Suprapubic skin (tissue), 4 donors: Measurements from ENCODE around the gene DNAJC7. TPM values are rescaled to one million over a fixed set of nuclear protein-coding genes. Genes with fewer than 3 reads are reported as not detected.

Source experiments
- DNase-seq, 2 donors: peaks; one replicate each; pipeline ENCODE4 v3.0.0-alpha.2; 2019; ENCODE audit warnings: low spot score in 2 of 2
- H3K27ac ChIP-seq: fragments of 200-600 bp; sonication (generic); one replicate; pipeline ENCODE4 v1.5.1; 2019
- H3K27me3 ChIP-seq: fragments of 200-600 bp; sonication (generic); one replicate; pipeline ENCODE4 v1.5.1; 2019
- H3K36me3 ChIP-seq: fragments of 200-600 bp; sonication (generic); one replicate; pipeline ENCODE4 v1.5.1; 2019
- H3K4me1 ChIP-seq: fragments of 200-600 bp; sonication (generic); one replicate; pipeline ENCODE4 v1.5.1; 2019
- H3K4me3 ChIP-seq: fragments of 200-600 bp; sonication (generic); one replicate; pipeline ENCODE4 v1.5.1; 2019; ENCODE audit warnings: mild to moderate bottlenecking
- H3K9me3 ChIP-seq: fragments of 200-600 bp; sonication (generic); one replicate; pipeline ENCODE4 v1.5.1; 2019
- EP300 ChIP-seq: sonication (generic); formaldehyde crosslinking; IDR thresholded peaks from one replicate; pipeline ENCODE4 v1.6.1; 2017; ENCODE audit warnings: antibody characterized with exemption
- POLR2A ChIP-seq, 2 donors: fragments of 450-650 bp; IDR thresholded peaks; one replicate each; pipeline ENCODE4 v1.6.1; 2017; ENCODE audit warnings: antibody characterized with exemption in 2 of 2, mild to moderate bottlenecking in 2 of 2, moderate library complexity in 2 of 2
- POLR2AphosphoS5 ChIP-seq, 3 donors: sonication (generic); formaldehyde crosslinking; IDR thresholded peaks; one replicate each; pipeline ENCODE4 v1.6.1; 2017; ENCODE audit warnings: antibody characterized with exemption in 3 of 3
- WGBS: methylation state at CpG from one replicate; pipeline ENCODE4 v1.1.5; 2018; 5-methylcytosine and 5-hydroxymethylcytosine counted together
- total RNA-seq, 4 donors: library from RNA; depleted of rRNA; stranded (reverse); fragments of >200 nt; gene quantifications; one replicate each; pipeline ENCODE4 v1.1.0, GENCODE V29; 2016
- TF ChIP-seq, protein P1 (sequence below), 2 donors: fragments of 200-600 bp in 1 of 2; fragments of 450-650 bp in 1 of 2; sonication (generic) in 1 of 2; IDR thresholded peaks; one replicate each; pipeline ENCODE4 v1.5.1; 2016 to 2019; ENCODE audit warnings: antibody characterized with exemption in 2 of 2, mild to moderate bottlenecking in 1 of 2, moderate library complexity in 1 of 2

Gene DNAJC7
- total RNA-seq, 4 donors from 2014 or later, result 57.5 to 82.6 (median 60.2) TPM

DNA sequence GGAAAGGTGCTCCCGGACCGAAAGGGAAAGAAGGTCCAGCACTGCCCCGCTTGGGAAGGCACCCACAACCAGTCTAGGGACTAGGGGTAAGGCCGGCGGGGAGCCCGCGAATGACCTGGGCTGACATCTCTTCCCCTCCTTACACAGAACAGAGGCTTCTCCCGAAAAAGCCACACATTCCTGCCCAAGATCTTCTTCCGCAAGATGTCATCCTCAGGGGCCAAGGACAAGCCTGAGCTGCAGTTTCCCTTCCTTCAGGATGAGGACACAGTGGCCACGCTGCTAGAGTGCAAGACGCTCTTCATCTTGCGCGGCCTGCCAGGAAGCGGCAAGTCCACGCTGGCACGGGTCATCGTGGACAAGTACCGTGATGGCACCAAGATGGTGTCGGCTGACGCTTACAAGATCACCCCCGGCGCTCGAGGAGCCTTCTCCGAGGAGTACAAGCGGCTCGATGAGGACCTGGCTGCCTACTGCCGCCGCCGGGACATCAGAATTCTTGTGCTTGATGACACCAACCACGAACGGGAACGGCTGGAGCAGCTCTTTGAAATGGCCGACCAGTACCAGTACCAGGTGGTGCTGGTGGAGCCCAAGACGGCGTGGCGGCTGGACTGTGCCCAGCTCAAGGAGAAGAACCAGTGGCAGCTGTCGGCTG is 49.2 kb downstream of the DNAJC7 start:
- H3K27me3 ChIP-seq, result no peaks in the 10 kb centered on the region
- H3K36me3 ChIP-seq, result peaks cover 36% of the 10 kb centered on the region
- H3K4me1 ChIP-seq, result peaks cover 71% of the 10 kb centered on the region
- peak overlapping the region; percentile 93 for H3K4me3 ChIP-seq
- no peaks in the 10 kb centered on the region for H3K9me3 ChIP-seq
- peak overlapping the region; percentile 89 for H3K27ac ChIP-seq
- DNase-seq, result no peak
- WGBS, result 83% methylated on average over 35 of the region's 37 CpGs
- TF ChIP-seq POLR2A (IDR thresholded peaks at IDR 0.05), result no peak
- TF ChIP-seq, protein P1, sequence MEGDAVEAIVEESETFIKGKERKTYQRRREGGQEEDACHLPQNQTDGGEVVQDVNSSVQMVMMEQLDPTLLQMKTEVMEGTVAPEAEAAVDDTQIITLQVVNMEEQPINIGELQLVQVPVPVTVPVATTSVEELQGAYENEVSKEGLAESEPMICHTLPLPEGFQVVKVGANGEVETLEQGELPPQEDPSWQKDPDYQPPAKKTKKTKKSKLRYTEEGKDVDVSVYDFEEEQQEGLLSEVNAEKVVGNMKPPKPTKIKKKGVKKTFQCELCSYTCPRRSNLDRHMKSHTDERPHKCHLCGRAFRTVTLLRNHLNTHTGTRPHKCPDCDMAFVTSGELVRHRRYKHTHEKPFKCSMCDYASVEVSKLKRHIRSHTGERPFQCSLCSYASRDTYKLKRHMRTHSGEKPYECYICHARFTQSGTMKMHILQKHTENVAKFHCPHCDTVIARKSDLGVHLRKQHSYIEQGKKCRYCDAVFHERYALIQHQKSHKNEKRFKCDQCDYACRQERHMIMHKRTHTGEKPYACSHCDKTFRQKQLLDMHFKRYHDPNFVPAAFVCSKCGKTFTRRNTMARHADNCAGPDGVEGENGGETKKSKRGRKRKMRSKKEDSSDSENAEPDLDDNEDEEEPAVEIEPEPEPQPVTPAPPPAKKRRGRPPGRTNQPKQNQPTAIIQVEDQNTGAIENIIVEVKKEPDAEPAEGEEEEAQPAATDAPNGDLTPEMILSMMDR (IDR thresholded peaks at IDR 0.05), result no peak
- no peak for TF ChIP-seq EP300
- no peak for TF ChIP-seq POLR2AphosphoS5 (IDR thresholded peaks at IDR 0.05)

DNA sequence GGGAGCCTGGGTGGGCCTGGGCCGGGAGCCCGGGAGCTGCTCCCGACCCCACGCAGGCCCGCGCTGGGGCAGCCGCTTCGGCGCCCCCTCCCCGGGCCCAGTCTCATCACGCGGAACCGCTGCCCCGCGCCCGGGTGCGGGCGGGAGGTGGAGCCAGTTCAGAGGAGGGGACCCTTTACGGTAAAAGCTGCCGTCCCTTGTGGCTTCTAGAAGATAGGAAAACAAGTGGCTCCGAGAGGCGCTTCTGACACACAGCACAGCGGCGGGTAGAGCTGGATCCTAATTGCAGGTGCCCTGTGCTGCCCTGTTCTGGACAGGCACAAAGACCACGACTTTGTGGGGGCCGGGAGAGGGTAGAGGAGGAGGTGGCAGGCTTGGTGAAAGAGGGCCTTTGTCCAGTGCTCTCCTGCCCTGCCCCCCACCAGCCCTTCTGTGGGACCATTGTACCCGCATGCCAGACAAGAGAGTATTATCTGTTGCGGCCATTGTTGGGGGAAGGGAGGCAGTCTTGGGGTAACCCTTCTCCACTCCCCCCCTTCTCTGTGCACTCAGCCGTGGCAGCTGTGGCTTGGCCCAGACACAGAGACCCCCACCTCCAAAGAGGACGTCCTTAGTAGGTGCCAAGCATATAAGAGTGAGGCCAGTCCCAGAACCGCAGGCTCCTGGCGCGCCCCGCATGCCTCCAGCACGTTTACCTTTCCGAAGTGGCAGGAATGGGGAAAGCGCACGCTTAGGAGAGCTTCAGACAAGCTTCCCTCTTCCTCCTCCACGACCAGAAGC is 49.9 kb downstream of the DNAJC7 start:
- peak in 1 of 2 donors; percentile 69 for DNase-seq
- H3K4me3 ChIP-seq, result peak overlapping the region; percentile 93
- H3K4me1 ChIP-seq, result peaks cover 64% of the 10 kb centered on the region
- peak overlapping the region; percentile 89 for H3K27ac ChIP-seq
- H3K27me3 ChIP-seq, result no peaks in the 10 kb centered on the region
- H3K36me3 ChIP-seq, result peaks cover 28% of the 10 kb centered on the region
- WGBS, result 14% methylated on average over 23 of the region's 39 CpGs
- TF ChIP-seq, protein P1 (IDR thresholded peaks at IDR 0.05), result no peak
- TF ChIP-seq POLR2AphosphoS5 (IDR thresholded peaks at IDR 0.05) (no peak), EP300 (no peak), POLR2A (IDR thresholded peaks at IDR 0.05) (no peak)
- no peaks in the 10 kb centered on the region for H3K9me3 ChIP-seq

DNA sequence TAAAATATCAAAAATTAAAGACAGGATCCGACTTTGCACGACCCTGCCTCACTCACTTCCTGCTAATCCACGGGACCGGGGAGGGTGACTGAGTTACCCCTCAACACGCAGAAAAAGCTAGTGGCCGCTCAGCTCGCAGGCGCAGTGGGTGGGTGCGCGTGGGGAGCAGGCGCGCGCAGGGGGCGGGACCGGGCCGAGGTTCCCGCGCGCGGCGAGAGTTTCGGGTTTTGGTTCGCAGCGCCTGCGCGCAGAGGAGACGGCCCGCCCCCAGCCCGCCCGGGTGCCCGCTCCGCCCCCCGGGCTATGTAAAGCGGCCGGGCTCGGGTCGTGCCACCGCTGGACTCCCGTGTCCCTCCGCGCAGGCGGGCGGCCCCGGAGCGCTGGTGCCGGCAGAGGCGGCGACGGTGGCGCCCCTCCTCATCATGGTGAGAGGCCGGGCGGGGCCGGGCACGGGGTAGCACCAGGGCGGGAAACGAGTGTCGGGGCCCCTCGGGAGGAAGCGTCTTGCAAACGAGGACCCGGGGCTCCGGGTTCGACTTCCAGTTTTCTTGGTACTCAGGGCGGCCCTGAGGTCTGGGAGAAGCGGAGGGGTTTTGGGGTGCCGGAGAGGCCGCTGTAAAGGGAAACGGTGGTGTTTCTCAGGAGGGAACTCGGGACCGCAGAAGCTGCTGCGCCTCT is 50.6 kb downstream of the DNAJC7 start, which contains the start of gene CNP:
CNP (plus strand) TSS at position 333 of the 678 bp plus-strand sequence; CDS start at position 423, 90 bp downstream.
- Histone ChIP-seq H3K4me3 (peak within 1 kb of the TSS; percentile 93), H3K36me3 (peaks cover 21% of the 10 kb centered on the region), H3K27ac (peak within 1 kb of the TSS; percentile 89), H3K4me1 (peaks cover 57% of the 10 kb centered on the region), H3K9me3 (no peaks in the 10 kb centered on the region), H3K27me3 (no peaks in the 10 kb centered on the region)
- peak; percentile 92 to 95 for DNase-seq
- TF ChIP-seq POLR2A (IDR thresholded peaks at IDR 0.05) (peak in 1 of 2 donors; percentile 76), POLR2AphosphoS5 (IDR thresholded peaks at IDR 0.05) (peak in 1 of 3 donors; percentile 55), EP300 (no peak)
- 2% methylated on average over 20 of the region's 71 CpGs for WGBS

DNA sequence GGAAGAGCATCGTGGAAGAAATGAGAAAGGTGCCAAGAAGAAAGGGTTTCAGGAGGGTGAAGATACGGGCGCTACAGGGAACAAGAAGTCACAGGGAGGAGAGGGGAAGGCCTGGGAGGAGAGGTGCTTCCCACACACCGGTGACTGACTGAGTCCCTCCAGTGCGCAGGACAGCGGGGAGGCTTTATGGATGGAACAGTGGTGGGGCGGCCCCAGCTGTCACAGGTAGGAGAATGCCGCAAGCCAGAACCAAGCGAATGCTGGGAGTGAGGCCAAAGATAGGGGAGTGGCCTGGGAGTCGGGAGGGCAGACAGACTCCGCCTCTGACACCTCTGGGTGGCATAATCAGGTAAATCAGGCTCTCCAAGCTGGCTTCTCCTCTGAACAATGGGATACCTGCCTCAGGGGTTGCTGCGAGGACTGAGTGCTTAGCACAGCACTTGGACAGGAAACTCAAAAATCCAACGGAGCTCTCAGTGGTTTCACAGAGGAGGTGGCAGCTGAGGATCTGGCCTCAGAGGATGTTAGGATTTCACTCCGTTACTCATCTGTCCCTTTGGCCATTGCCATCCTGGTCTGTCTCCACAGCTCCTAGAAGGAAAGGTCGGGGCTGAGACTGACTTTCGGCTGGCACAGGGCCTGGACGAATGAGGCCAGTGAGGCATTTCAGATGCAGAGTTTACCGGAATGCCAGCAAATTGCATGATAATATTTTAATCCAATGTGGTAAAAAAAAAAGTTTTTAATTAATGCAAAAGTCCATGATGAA is 51.4 kb downstream of the DNAJC7 start:
- peaks cover 53% of the 10 kb centered on the region for H3K4me1 ChIP-seq
- H3K9me3 ChIP-seq, result no peaks in the 10 kb centered on the region
- 7% methylated on average over 18 of the region's 18 CpGs for WGBS
- H3K36me3 ChIP-seq, result peaks cover 18% of the 10 kb centered on the region
- H3K27ac ChIP-seq, result peak overlapping the region; percentile 89
- no peak for TF ChIP-seq EP300
- TF ChIP-seq POLR2AphosphoS5 (IDR thresholded peaks at IDR 0.05), result no peak
- TF ChIP-seq, protein P1 (IDR thresholded peaks at IDR 0.05), result no peak
- no peak for TF ChIP-seq POLR2A (IDR thresholded peaks at IDR 0.05)
- no peaks in the 10 kb centered on the region for H3K27me3 ChIP-seq
- H3K4me3 ChIP-seq, result peak overlapping the region; percentile 93
- peak in 1 of 2 donors; percentile 82 for DNase-seq

DNA sequence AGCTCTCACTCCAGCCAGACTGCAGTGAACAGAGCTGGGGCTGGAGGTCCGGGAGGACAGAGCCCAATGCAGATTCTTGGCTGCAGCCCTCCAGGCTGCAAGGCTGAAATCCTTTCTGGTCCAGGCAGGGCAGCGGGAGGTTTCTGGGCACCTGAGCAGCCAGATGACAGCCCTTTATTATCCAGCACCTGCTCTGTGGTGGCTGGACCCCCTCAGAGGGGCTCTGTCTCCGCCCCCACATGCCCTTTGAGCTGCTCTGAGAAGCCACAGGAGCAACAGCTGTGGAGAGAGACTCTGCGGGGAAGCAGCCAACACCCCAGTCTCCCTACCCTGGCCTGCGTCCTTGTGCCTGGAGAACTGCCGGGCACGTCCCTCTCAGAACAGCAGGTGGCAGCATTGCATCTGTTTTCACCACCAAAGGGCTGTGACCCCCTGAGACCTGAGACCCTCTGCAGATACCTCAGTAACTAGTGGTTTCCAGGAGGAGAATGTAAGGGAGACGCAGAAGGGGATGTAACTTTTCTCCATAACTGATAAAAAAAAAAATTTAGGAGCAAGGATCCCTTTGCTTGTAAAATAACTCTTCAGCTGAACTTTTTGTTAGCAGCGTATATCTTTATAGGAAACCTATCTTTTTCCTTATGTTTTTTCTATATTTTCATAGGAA is 54.3 kb downstream of the DNAJC7 start:
- Histone ChIP-seq H3K27ac (no peak overlapping the region), H3K36me3 (peaks cover 2% of the 10 kb centered on the region), H3K4me1 (peaks cover 26% of the 10 kb centered on the region), H3K9me3 (no peaks in the 10 kb centered on the region), H3K4me3 (no peak overlapping the region), H3K27me3 (no peaks in the 10 kb centered on the region)
- DNase-seq, result peak; percentile 83 to 87
- TF ChIP-seq, protein P1 (IDR thresholded peaks at IDR 0.05), result peak; percentile 81 to 84
- no peak for TF ChIP-seq POLR2A (IDR thresholded peaks at IDR 0.05)
- WGBS, result 30% methylated on average over 6 of the region's 9 CpGs
